Loucy (cell line): ENCODE results near the gene IL36G.

ENCODE experiments used
- H2AFZ ChIP-seq: fragments of 200-600 bp; sonication (generic); 2 replicates; pipeline ENCODE4 v1.6.0; 2016; ENCODE audit warnings: antibody characterized with exemption, mild to moderate bottlenecking, low read length, moderate library complexity
- H3F3A ChIP-seq: fragments of 200-600 bp; 2 replicates; pipeline ENCODE4 v1.6.0; 2016; ENCODE audit warnings: antibody characterized with exemption, low read depth, mild to moderate bottlenecking
- H3K27me3 ChIP-seq: fragments of 200-600 bp; sonication (generic); 2 replicates; pipeline ENCODE4 v1.6.1; 2014; ENCODE audit warnings: low read length, mild to moderate bottlenecking; ENCODE audit not compliant: insufficient read depth, poor library complexity, severe bottlenecking
- H3K36me3 ChIP-seq: fragments of 200-600 bp; sonication (generic); 2 replicates; pipeline ENCODE4 v1.6.1; 2016; ENCODE audit warnings: low read length; ENCODE audit not compliant: insufficient read depth
- H3K4me1 ChIP-seq: fragments of 200-600 bp; sonication (generic); 2 replicates; pipeline ENCODE4 v1.5.1; 2014; ENCODE audit warnings: low read length, mild to moderate bottlenecking; ENCODE audit not compliant: insufficient read depth, poor library complexity, severe bottlenecking
- H3K4me2 ChIP-seq: fragments of 200-600 bp; sonication (generic); 2 replicates; pipeline ENCODE4 v1.6.0; 2014; ENCODE audit warnings: antibody characterized with exemption, low read length, low read depth, mild to moderate bottlenecking; ENCODE audit not compliant: poor library complexity, severe bottlenecking
- H3K4me3 ChIP-seq: fragments of 200-600 bp; sonication (generic); 2 replicates; pipeline ENCODE4 v1.5.1; 2014; ENCODE audit warnings: low read length, mild to moderate bottlenecking, mixed read lengths; ENCODE audit not compliant: poor library complexity, severe bottlenecking
- H3K79me2 ChIP-seq: fragments of 200-600 bp; sonication (generic); 2 replicates; pipeline ENCODE4 v1.6.1; 2014; ENCODE audit warnings: low read length; ENCODE audit not compliant: insufficient read depth
- H3K9ac ChIP-seq: fragments of 200-600 bp; sonication (generic); 2 replicates; pipeline ENCODE4 v1.6.0; 2014; ENCODE audit warnings: mild to moderate bottlenecking, low read depth, low read length, moderate library complexity; ENCODE audit not compliant: poor library complexity, severe bottlenecking
- H3K9me2 ChIP-seq: fragments of 200-600 bp; sonication (generic); replicated peaks from 2 replicates; pipeline ENCODE4 v1.6.1; 2016; ENCODE audit warnings: low read depth, low read length, mixed read lengths
- H3K9me3 ChIP-seq: fragments of 200-600 bp; sonication (generic); 2 replicates; pipeline ENCODE4 v1.6.1; 2014; ENCODE audit warnings: mild to moderate bottlenecking, antibody characterized with exemption, low read length, low read depth; ENCODE audit not compliant: insufficient read depth
- H4K20me1 ChIP-seq: fragments of 200-600 bp; sonication (generic); 2 replicates; pipeline ENCODE4 v1.6.0; 2014; ENCODE audit warnings: antibody characterized with exemption, low read length, mild to moderate bottlenecking; ENCODE audit not compliant: insufficient read depth, poor library complexity, severe bottlenecking
- CTCF ChIP-seq: fragments of 200-600 bp; sonication (generic); conservative IDR thresholded peaks from 2 replicates; pipeline ENCODE4 v1.5.1; 2014; ENCODE audit warnings: mild to moderate bottlenecking, antibody characterized with exemption, low read length
- EZH2phosphoT487 ChIP-seq: fragments of 200-600 bp; IDR thresholded peaks from 2 replicates; pipeline ENCODE4 v1.6.1; 2018; ENCODE audit warnings: antibody characterized with exemption, mild to moderate bottlenecking, moderate library complexity, borderline replicate concordance

The IL36G gene

GRCh38 chr2:112996635-112997034 is 18.8 kb downstream of the IL36G start:
- no peaks in the 10 kb centered on the region for H4K20me1 ChIP-seq
- H3F3A ChIP-seq, result no peaks in the 10 kb centered on the region
- peaks cover 7% of the 10 kb centered on the region; the same call in 1 of the 2 replicates for H3K9me3 ChIP-seq
- peak overlapping the region; percentile 71 for H3K4me2 ChIP-seq
- TF ChIP-seq EZH2phosphoT487 (no peak), CTCF (no peak)
- peaks cover 11% of the 10 kb centered on the region for H3K27me3 ChIP-seq
- no peaks in the 10 kb centered on the region for H3K36me3 ChIP-seq
- peak overlapping the region; percentile 65 for H3K4me3 ChIP-seq
- H3K79me2 ChIP-seq, result no peaks in the 10 kb centered on the region
- H3K9me2 ChIP-seq, result no peaks in the 10 kb centered on the region
- peak overlapping the region; percentile 84 for H2AFZ ChIP-seq
- H3K9ac ChIP-seq, result peak overlapping the region; percentile 69
- H3K4me1 ChIP-seq, result peaks cover 16% of the 10 kb centered on the region

- Histone ChIP-seq H3K79me2 (no peaks in the 10 kb centered on the region), H3K36me3 (no peaks in the 10 kb centered on the region), H3K9me2 (no peaks in the 10 kb centered on the region), H2AFZ (peak overlapping the region; percentile 84; the same call in 1 of the 2 replicates), H3F3A (no peaks in the 10 kb centered on the region), H3K4me3 (peak overlapping the region; percentile 65), H3K4me2 (peak overlapping the region; percentile 71), H3K27me3 (peaks cover 11% of the 10 kb centered on the region), H3K9ac (peak overlapping the region; percentile 69), H3K4me1 (peaks cover 16% of the 10 kb centered on the region), H4K20me1 (no peaks in the 10 kb centered on the region), H3K9me3 (peaks cover 7% of the 10 kb centered on the region; the same call in 1 of the 2 replicates)
- no peak for TF ChIP-seq CTCF
Observed at GRCh38 chr2:112997151-112997550, 19.3 kb downstream of the IL36G start.

- Histone ChIP-seq H3K79me2 (no peaks in the 10 kb centered on the region), H3K9me3 (peaks cover 7% of the 10 kb centered on the region; the same call in 1 of the 2 replicates), H3F3A (no peaks in the 10 kb centered on the region), H3K9ac (no peak overlapping the region), H3K27me3 (peaks cover 16% of the 10 kb centered on the region), H3K4me2 (no peak overlapping the region), H3K4me3 (no peak overlapping the region), H4K20me1 (no peaks in the 10 kb centered on the region), H2AFZ (no peak overlapping the region), H3K4me1 (peaks cover 16% of the 10 kb centered on the region), H3K9me2 (no peaks in the 10 kb centered on the region), H3K36me3 (no peaks in the 10 kb centered on the region)
- no peak for TF ChIP-seq EZH2phosphoT487
- no peak for TF ChIP-seq CTCF
Observed at GRCh38 chr2:113000436-113000835, 22.6 kb downstream of the IL36G start.
